ENCODE measurements around the gene BPIFB4.

GRCh38 chr20:33133373-33133941, 54.0 kb downstream of the BPIFB4 start:
- TF ChIP-seq CTCF (IDR thresholded peaks at IDR 0.05) = no peak
- TF ChIP-seq RFX5 (IDR thresholded peaks at IDR 0.05; ENCODE audit: low read length) = no peak
- no peak for TF ChIP-seq CHD2 (IDR thresholded peaks at IDR 0.05; ENCODE audit: low read length, partially characterized antibody)
- TF ChIP-seq MAX (IDR thresholded peaks at IDR 0.05; ENCODE audit: low read depth) = no peak
- no peak for TF ChIP-seq MXI1 (IDR thresholded peaks at IDR 0.05; ENCODE audit: low read depth, low read length)
- no peak for TF ChIP-seq SMC3 (IDR thresholded peaks at IDR 0.05; ENCODE audit: low read depth, low read length)
- no peak for TF ChIP-seq REST (IDR thresholded peaks at IDR 0.05; ENCODE audit: low read depth, low read length)
- TF ChIP-seq ZBTB33 (IDR thresholded peaks at IDR 0.05; ENCODE audit: borderline replicate concordance, low read depth) = no peak
- TF ChIP-seq USF2 (IDR thresholded peaks at IDR 0.05; ENCODE audit: borderline replicate concordance, low read depth, low read length) = no peak
- TF ChIP-seq POLR2AphosphoS5 (IDR thresholded peaks at IDR 0.05; ENCODE audit: low read depth, low read length) = no peak
- TF ChIP-seq FOXJ3 (CRISPR knock-in tag; IDR thresholded peaks at IDR 0.05) = no peak
- no peak for TF ChIP-seq JUND (IDR thresholded peaks at IDR 0.05)
